CD14-positive monocyte (primary cell): ENCODE results near the gene SHE. TPM values are rescaled to one million over a fixed set of nuclear protein-coding genes. Genes with fewer than 3 reads are reported as not detected.

ENCODE experiments used
- DNase-seq, 3 donors: peaks; one replicate each; pipeline ENCODE4 v3.0.0-alpha.2; 2011 to 2022
- H2AFZ ChIP-seq: 2 replicates; pipeline ENCODE4 v1.6.0; 2012; ENCODE audit warnings: mild to moderate bottlenecking, low read depth, low read length, inconsistent platforms; ENCODE audit not compliant: insufficient read depth, poor library complexity, severe bottlenecking
- H3K27ac ChIP-seq, 2 donors: 1 replicate in 1 of 2; 2 replicates in 1 of 2; pipeline ENCODE4 v1.5.1; 2012 to 2013; ENCODE audit warnings: low read length in 2 of 2, control low read depth in 1 of 2, inconsistent platforms in 1 of 2, low read depth in 1 of 2, mild to moderate bottlenecking in 1 of 2
- H3K27me3 ChIP-seq, 2 donors: one replicate each; pipeline versions ENCODE4 v1.6.0 to v1.6.1; 2011 to 2013; ENCODE audit warnings: low read length in 2 of 2; ENCODE audit not compliant: control insufficient read depth in 2 of 2, insufficient read depth in 2 of 2
- H3K36me3 ChIP-seq, 2 donors: replicated peaks in 1 of 2; 1 replicate in 1 of 2; 2 replicates in 1 of 2; pipeline versions ENCODE4 v1.5.1 to v1.6.1; 2012 to 2013; ENCODE audit warnings: low read length in 2 of 2, control low read depth in 1 of 2, inconsistent platforms in 1 of 2, mild to moderate bottlenecking in 1 of 2; ENCODE audit not compliant: insufficient read depth in 2 of 2, control insufficient read depth in 1 of 2
- H3K4me1 ChIP-seq, 2 donors: 1 replicate in 1 of 2; 2 replicates in 1 of 2; pipeline versions ENCODE4 v1.5.1 to v1.6.1; 2012 to 2013; ENCODE audit warnings: low read length in 2 of 2, control low read depth in 1 of 2, inconsistent platforms in 1 of 2, mild to moderate bottlenecking in 1 of 2, moderate library complexity in 1 of 2; ENCODE audit not compliant: insufficient read depth in 2 of 2, control insufficient read depth in 1 of 2
- H3K4me2 ChIP-seq: replicated peaks from 2 replicates; pipeline ENCODE3; 2012; ENCODE audit warnings: low read length, moderate library complexity, mild to moderate bottlenecking; ENCODE audit not compliant: poor library complexity, severe bottlenecking; ENCODE audit errors: extremely low read depth
- H3K4me3 ChIP-seq, 3 experiments: fragments of 200-600 bp in 1 of 3; sonication (generic) in 1 of 3; replicated peaks in 1 of 3; 1 replicate in 2 of 3; 2 replicates in 1 of 3; pipeline ENCODE4 v1.5.1; 2011 to 2013; ENCODE audit warnings: low read length in 3 of 3, mild to moderate bottlenecking in 3 of 3, control low read depth in 2 of 3, low read depth in 2 of 3, inconsistent platforms in 1 of 3, moderate library complexity in 1 of 3
- H3K79me2 ChIP-seq: 2 replicates; pipeline ENCODE4 v1.6.0; 2012; ENCODE audit warnings: mild to moderate bottlenecking, control low read depth, inconsistent platforms, low read length, moderate library complexity; ENCODE audit not compliant: insufficient read depth
- H3K9ac ChIP-seq: 2 replicates; pipeline ENCODE4 v1.6.0; 2017; ENCODE audit warnings: low read length, mild to moderate bottlenecking; ENCODE audit not compliant: insufficient read depth, poor library complexity, severe bottlenecking
- H3K9me3 ChIP-seq, 2 donors: replicated peaks in 1 of 2; 1 replicate in 1 of 2; 2 replicates in 1 of 2; pipeline versions ENCODE4 v1.5.1 to v1.6.1; 2012 to 2013; ENCODE audit warnings: low read length in 2 of 2, control low read depth in 1 of 2; ENCODE audit not compliant: control insufficient read depth in 1 of 2, insufficient read depth in 1 of 2
- H4K20me1 ChIP-seq: 2 replicates; pipeline ENCODE4 v1.6.0; 2012; ENCODE audit warnings: mild to moderate bottlenecking, low read length, control low read depth, moderate library complexity; ENCODE audit not compliant: insufficient read depth
- H3K27ac Mint-ChIP-seq, 7 donors: one replicate each; pipeline ENCODE4 v1.8.0; 2020; ENCODE audit warnings: mild to moderate bottlenecking in 7 of 7, mixed read lengths in 7 of 7, moderate library complexity in 6 of 7, inconsistent platforms in 2 of 7
- H3K27me3 Mint-ChIP-seq, 3 donors: one replicate each; pipeline ENCODE4 v1.8.0; 2021 to 2022; ENCODE audit warnings: low read depth in 3 of 3, mild to moderate bottlenecking in 3 of 3, mixed read lengths in 3 of 3, moderate library complexity in 3 of 3, inconsistent platforms in 1 of 3
- H3K36me3 Mint-ChIP-seq, 2 donors: one replicate each; pipeline ENCODE4 v1.8.0; 2020; ENCODE audit warnings: mixed read lengths in 2 of 2, inconsistent platforms in 1 of 2, mild to moderate bottlenecking in 1 of 2
- H3K4me1 Mint-ChIP-seq: one replicate; pipeline ENCODE4 v1.8.0; 2020; ENCODE audit warnings: mild to moderate bottlenecking, mixed read lengths
- H3K4me3 Mint-ChIP-seq, 2 donors: one replicate each; pipeline ENCODE4 v1.8.0; 2020; ENCODE audit warnings: mild to moderate bottlenecking in 2 of 2, mixed read lengths in 2 of 2, moderate library complexity in 1 of 2
- H3K9me3 Mint-ChIP-seq, 7 donors: one replicate each; pipeline ENCODE4 v1.8.0; 2020 to 2022; ENCODE audit warnings: mixed read lengths in 7 of 7, mild to moderate bottlenecking in 6 of 7, moderate library complexity in 6 of 7, inconsistent platforms in 2 of 7
- WGBS: methylation state at CpG from one replicate; pipeline ENCODE4 v1.1.5; 2013; ENCODE audit warnings: missing lambda C conversion rate; ENCODE audit not compliant: insufficient coverage; 5-methylcytosine and 5-hydroxymethylcytosine counted together
- intact Hi-C, 2 donors: fragments of 100-400 bp; cut with micrococcal nuclease; formaldehyde crosslinking; loops; one replicate each; pipeline versions ENCODE4 v1.15.0 to v1.15.1; 2023
- polyA plus RNA-seq, 3 donors: library from polyadenylated mRNA; depleted of rRNA in 1 of 3; unstranded in 2 of 3; stranded (reverse) in 1 of 3; fragments of 300-500 nt in 2 of 3; fragments of >200 nt in 1 of 3; fragmentation: Illumina TruSeq in 2 of 3; gene quantifications; 1 replicate in 2 of 3; 2 replicates in 1 of 3; pipeline ENCODE4 v1.2.3, GENCODE V29; 2012 to 2021
- TF ChIP-seq, protein P1 (sequence below): fragments of 200-600 bp; IDR thresholded peaks from one replicate; pipeline ENCODE4 v1.8.0; 2022; ENCODE audit warnings: antibody characterized with exemption, mild to moderate bottlenecking

SHE gene
- polyA plus RNA-seq, 3 donors = not detected

DNA sequence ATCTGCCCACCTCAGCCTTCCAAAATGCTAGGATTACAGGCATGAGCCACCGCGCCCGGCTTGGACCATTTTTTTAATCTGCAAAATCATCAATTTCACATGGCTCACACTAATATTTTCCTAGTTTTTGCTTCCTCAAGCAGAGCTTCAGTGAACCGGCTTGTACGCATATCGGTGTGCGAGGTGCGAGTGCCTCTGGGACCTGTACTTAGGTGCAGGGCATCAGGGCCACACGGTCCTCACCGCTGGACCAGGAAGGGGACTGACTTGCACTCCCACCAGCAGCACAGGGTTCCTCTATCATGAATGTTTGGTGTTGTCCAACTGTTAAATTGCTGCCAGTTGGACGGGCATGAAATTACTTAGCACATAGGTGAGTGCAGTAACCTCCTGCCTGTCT lies 15.4 kb upstream of the SHE start:
- H3K4me3 ChIP-seq = no peak overlapping the region

DNA sequence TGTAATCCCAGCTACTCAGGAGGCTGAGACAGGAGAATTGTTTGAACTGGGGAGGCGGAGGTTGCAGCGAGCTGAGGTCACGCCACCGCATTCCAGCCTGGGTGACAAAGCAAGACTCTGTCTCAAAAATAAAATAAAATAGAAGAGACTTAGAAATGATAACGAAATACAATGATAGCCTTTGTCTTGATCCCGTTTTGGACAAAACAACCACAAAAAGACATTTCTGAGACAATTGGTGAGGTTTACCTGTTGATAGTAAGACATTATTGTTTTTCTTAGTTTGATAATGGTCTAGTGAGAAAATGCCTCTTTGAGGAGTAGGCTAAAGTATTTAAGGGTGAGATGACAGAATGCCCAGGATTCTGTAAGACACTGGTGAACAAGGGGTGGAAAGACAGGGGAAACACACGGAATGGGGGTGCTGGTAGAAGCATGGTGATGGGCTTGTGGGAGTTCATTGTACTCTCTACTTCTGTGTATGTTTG lies 11.9 kb upstream of the SHE start:
- intact Hi-C loops = no loop called here
- no peak overlapping the region for H3K4me3 ChIP-seq
- peaks cover 8 to 19% (median 8%) of the 10 kb centered on the region in 3 donors for H3K27me3 Mint-ChIP-seq
- no peaks in the 10 kb centered on the region for H3K27me3 ChIP-seq
- no peaks in the 10 kb centered on the region for H3K4me1 ChIP-seq
- H3K36me3 ChIP-seq = no peaks in the 10 kb centered on the region
- no peak overlapping the region for H3K27ac Mint-ChIP-seq
- no peak overlapping the region for H3K27ac ChIP-seq
- H4K20me1 ChIP-seq = no peaks in the 10 kb centered on the region
- H2AFZ ChIP-seq = no peak overlapping the region
- TF ChIP-seq, protein P1, sequence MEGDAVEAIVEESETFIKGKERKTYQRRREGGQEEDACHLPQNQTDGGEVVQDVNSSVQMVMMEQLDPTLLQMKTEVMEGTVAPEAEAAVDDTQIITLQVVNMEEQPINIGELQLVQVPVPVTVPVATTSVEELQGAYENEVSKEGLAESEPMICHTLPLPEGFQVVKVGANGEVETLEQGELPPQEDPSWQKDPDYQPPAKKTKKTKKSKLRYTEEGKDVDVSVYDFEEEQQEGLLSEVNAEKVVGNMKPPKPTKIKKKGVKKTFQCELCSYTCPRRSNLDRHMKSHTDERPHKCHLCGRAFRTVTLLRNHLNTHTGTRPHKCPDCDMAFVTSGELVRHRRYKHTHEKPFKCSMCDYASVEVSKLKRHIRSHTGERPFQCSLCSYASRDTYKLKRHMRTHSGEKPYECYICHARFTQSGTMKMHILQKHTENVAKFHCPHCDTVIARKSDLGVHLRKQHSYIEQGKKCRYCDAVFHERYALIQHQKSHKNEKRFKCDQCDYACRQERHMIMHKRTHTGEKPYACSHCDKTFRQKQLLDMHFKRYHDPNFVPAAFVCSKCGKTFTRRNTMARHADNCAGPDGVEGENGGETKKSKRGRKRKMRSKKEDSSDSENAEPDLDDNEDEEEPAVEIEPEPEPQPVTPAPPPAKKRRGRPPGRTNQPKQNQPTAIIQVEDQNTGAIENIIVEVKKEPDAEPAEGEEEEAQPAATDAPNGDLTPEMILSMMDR = no peak
- DNase-seq = no peak
- no peaks in the 10 kb centered on the region for H3K79me2 ChIP-seq
- no peak overlapping the region for H3K4me2 ChIP-seq
- no peaks in the 10 kb centered on the region for H3K36me3 Mint-ChIP-seq
- peaks cover 0 to 1% (median 0%) of the 10 kb centered on the region in 7 donors for H3K9me3 Mint-ChIP-seq
- no peak overlapping the region for H3K9ac ChIP-seq
- 100% methylated on average over 2 of the region's 7 CpGs for WGBS
- H3K4me3 Mint-ChIP-seq = no peak overlapping the region
- no peaks in the 10 kb centered on the region for H3K9me3 ChIP-seq
- H3K4me1 Mint-ChIP-seq = no peaks in the 10 kb centered on the region

More for the DNA sequence above, 15.4 kb upstream of the SHE start:
- H3K9me3 Mint-ChIP-seq = no peaks in the 10 kb centered on the region
- TF ChIP-seq, protein P1 = no peak
- Histone ChIP-seq H4K20me1 (no peaks in the 10 kb centered on the region), H2AFZ (no peak overlapping the region), H3K4me2 (no peak overlapping the region), H3K79me2 (no peaks in the 10 kb centered on the region), H3K36me3 (no peaks in the 10 kb centered on the region), H3K4me1 (no peaks in the 10 kb centered on the region), H3K27ac (no peak overlapping the region), H3K9ac (no peak overlapping the region), H3K9me3 (no peaks in the 10 kb centered on the region), H3K27me3 (no peaks in the 10 kb centered on the region)
- 98% methylated on average over 11 of the region's 11 CpGs for WGBS
- intact Hi-C loops = no loop called here
- DNase-seq = no peak
- no peaks in the 10 kb centered on the region for H3K36me3 Mint-ChIP-seq
- H3K27ac Mint-ChIP-seq = no peak overlapping the region
- H3K27me3 Mint-ChIP-seq = peaks cover 6 to 10% (median 9%) of the 10 kb centered on the region in 3 donors
- H3K4me3 Mint-ChIP-seq = no peak overlapping the region
- peaks cover 2% of the 10 kb centered on the region for H3K4me1 Mint-ChIP-seq
